CD14-positive monocyte (primary cell): ENCODE measurements around the gene GBA3. TPM values are rescaled to one million over a fixed set of nuclear protein-coding genes. Genes with fewer than 3 reads are reported as not detected.

Source experiments
- DNase-seq, 3 donors: peaks; one replicate each; pipeline ENCODE4 v3.0.0-alpha.2; 2011 to 2022
- H2AFZ ChIP-seq: 2 replicates; pipeline ENCODE4 v1.6.0; 2012; ENCODE audit warnings: mild to moderate bottlenecking, low read depth, low read length, inconsistent platforms; ENCODE audit not compliant: insufficient read depth, poor library complexity, severe bottlenecking
- H3K27ac ChIP-seq, 2 donors: 1 replicate in 1 of 2; 2 replicates in 1 of 2; pipeline ENCODE4 v1.5.1; 2012 to 2013; ENCODE audit warnings: low read length in 2 of 2, control low read depth in 1 of 2, inconsistent platforms in 1 of 2, low read depth in 1 of 2, mild to moderate bottlenecking in 1 of 2
- H3K27me3 ChIP-seq, 2 donors: one replicate each; pipeline versions ENCODE4 v1.6.0 to v1.6.1; 2011 to 2013; ENCODE audit warnings: low read length in 2 of 2; ENCODE audit not compliant: control insufficient read depth in 2 of 2, insufficient read depth in 2 of 2
- H3K36me3 ChIP-seq, 2 donors: replicated peaks in 1 of 2; 1 replicate in 1 of 2; 2 replicates in 1 of 2; pipeline versions ENCODE4 v1.5.1 to v1.6.1; 2012 to 2013; ENCODE audit warnings: low read length in 2 of 2, control low read depth in 1 of 2, inconsistent platforms in 1 of 2, mild to moderate bottlenecking in 1 of 2; ENCODE audit not compliant: insufficient read depth in 2 of 2, control insufficient read depth in 1 of 2
- H3K4me1 ChIP-seq, 2 donors: 1 replicate in 1 of 2; 2 replicates in 1 of 2; pipeline versions ENCODE4 v1.5.1 to v1.6.1; 2012 to 2013; ENCODE audit warnings: low read length in 2 of 2, control low read depth in 1 of 2, inconsistent platforms in 1 of 2, mild to moderate bottlenecking in 1 of 2, moderate library complexity in 1 of 2; ENCODE audit not compliant: insufficient read depth in 2 of 2, control insufficient read depth in 1 of 2
- H3K4me2 ChIP-seq: replicated peaks from 2 replicates; pipeline ENCODE3; 2012; ENCODE audit warnings: low read length, moderate library complexity, mild to moderate bottlenecking; ENCODE audit not compliant: poor library complexity, severe bottlenecking; ENCODE audit errors: extremely low read depth
- H3K4me3 ChIP-seq, 3 experiments: fragments of 200-600 bp in 1 of 3; sonication (generic) in 1 of 3; replicated peaks in 1 of 3; 1 replicate in 2 of 3; 2 replicates in 1 of 3; pipeline ENCODE4 v1.5.1; 2011 to 2013; ENCODE audit warnings: low read length in 3 of 3, mild to moderate bottlenecking in 3 of 3, control low read depth in 2 of 3, low read depth in 2 of 3, inconsistent platforms in 1 of 3, moderate library complexity in 1 of 3
- H3K79me2 ChIP-seq: 2 replicates; pipeline ENCODE4 v1.6.0; 2012; ENCODE audit warnings: mild to moderate bottlenecking, control low read depth, inconsistent platforms, low read length, moderate library complexity; ENCODE audit not compliant: insufficient read depth
- H3K9ac ChIP-seq: 2 replicates; pipeline ENCODE4 v1.6.0; 2017; ENCODE audit warnings: low read length, mild to moderate bottlenecking; ENCODE audit not compliant: insufficient read depth, poor library complexity, severe bottlenecking
- H3K9me3 ChIP-seq, 2 donors: replicated peaks in 1 of 2; 1 replicate in 1 of 2; 2 replicates in 1 of 2; pipeline versions ENCODE4 v1.5.1 to v1.6.1; 2012 to 2013; ENCODE audit warnings: low read length in 2 of 2, control low read depth in 1 of 2; ENCODE audit not compliant: control insufficient read depth in 1 of 2, insufficient read depth in 1 of 2
- H4K20me1 ChIP-seq: 2 replicates; pipeline ENCODE4 v1.6.0; 2012; ENCODE audit warnings: mild to moderate bottlenecking, low read length, control low read depth, moderate library complexity; ENCODE audit not compliant: insufficient read depth
- H3K27ac Mint-ChIP-seq, 7 donors: one replicate each; pipeline ENCODE4 v1.8.0; 2020; ENCODE audit warnings: mild to moderate bottlenecking in 7 of 7, mixed read lengths in 7 of 7, moderate library complexity in 6 of 7, inconsistent platforms in 2 of 7
- H3K27me3 Mint-ChIP-seq, 3 donors: one replicate each; pipeline ENCODE4 v1.8.0; 2021 to 2022; ENCODE audit warnings: low read depth in 3 of 3, mild to moderate bottlenecking in 3 of 3, mixed read lengths in 3 of 3, moderate library complexity in 3 of 3, inconsistent platforms in 1 of 3
- H3K36me3 Mint-ChIP-seq, 2 donors: one replicate each; pipeline ENCODE4 v1.8.0; 2020; ENCODE audit warnings: mixed read lengths in 2 of 2, inconsistent platforms in 1 of 2, mild to moderate bottlenecking in 1 of 2
- H3K4me1 Mint-ChIP-seq: one replicate; pipeline ENCODE4 v1.8.0; 2020; ENCODE audit warnings: mild to moderate bottlenecking, mixed read lengths
- H3K4me3 Mint-ChIP-seq, 2 donors: one replicate each; pipeline ENCODE4 v1.8.0; 2020; ENCODE audit warnings: mild to moderate bottlenecking in 2 of 2, mixed read lengths in 2 of 2, moderate library complexity in 1 of 2
- H3K9me3 Mint-ChIP-seq, 7 donors: one replicate each; pipeline ENCODE4 v1.8.0; 2020 to 2022; ENCODE audit warnings: mixed read lengths in 7 of 7, mild to moderate bottlenecking in 6 of 7, moderate library complexity in 6 of 7, inconsistent platforms in 2 of 7
- CTCF ChIP-seq: fragments of 200-600 bp; IDR thresholded peaks from one replicate; pipeline ENCODE4 v1.8.0; 2022; ENCODE audit warnings: antibody characterized with exemption, mild to moderate bottlenecking
- WGBS: methylation state at CpG from one replicate; pipeline ENCODE4 v1.1.5; 2013; ENCODE audit warnings: missing lambda C conversion rate; ENCODE audit not compliant: insufficient coverage; 5-methylcytosine and 5-hydroxymethylcytosine counted together
- intact Hi-C, 2 donors: fragments of 100-400 bp; cut with micrococcal nuclease; formaldehyde crosslinking; loops; one replicate each; pipeline versions ENCODE4 v1.15.0 to v1.15.1; 2023
- polyA plus RNA-seq, 3 donors: library from polyadenylated mRNA; depleted of rRNA in 1 of 3; unstranded in 2 of 3; stranded (reverse) in 1 of 3; fragments of 300-500 nt in 2 of 3; fragments of >200 nt in 1 of 3; fragmentation: Illumina TruSeq in 2 of 3; gene quantifications; 1 replicate in 2 of 3; 2 replicates in 1 of 3; pipeline ENCODE4 v1.2.3, GENCODE V29; 2012 to 2021

Gene GBA3
- polyA plus RNA-seq, 3 donors: not detected

- H3K4me1 Mint-ChIP-seq: no peaks in the 10 kb centered on the region
- intact Hi-C loops: no loop called here
Measured at GRCh38 chr4:22733816-22734215, 41.1 kb downstream of the GBA3 start.

GRCh38 chr4:22736912-22737311 lies 44.2 kb downstream of the GBA3 start:
- WGBS: no CpG with 5 or more reads among the region's 2 CpGs
- Histone ChIP-seq H2AFZ (no peak overlapping the region), H3K9me3 (no peaks in the 10 kb centered on the region), H3K9ac (no peak overlapping the region), H3K79me2 (no peaks in the 10 kb centered on the region), H4K20me1 (no peaks in the 10 kb centered on the region), H3K27me3 (no peaks in the 10 kb centered on the region), H3K4me1 (no peaks in the 10 kb centered on the region), H3K4me3 (no peak overlapping the region), H3K4me2 (no peak overlapping the region), H3K36me3 (no peaks in the 10 kb centered on the region), H3K27ac (no peak overlapping the region)
- H3K36me3 Mint-ChIP-seq: no peaks in the 10 kb centered on the region
- DNase-seq: no peak
- no peak for TF ChIP-seq CTCF
- H3K4me3 Mint-ChIP-seq: no peak overlapping the region
- no peak overlapping the region for H3K27ac Mint-ChIP-seq
- intact Hi-C loops: no loop called here
- H3K9me3 Mint-ChIP-seq: peaks cover 0 to 4% (median 3%) of the 10 kb centered on the region in 7 donors
- H3K4me1 Mint-ChIP-seq: no peaks in the 10 kb centered on the region
- peaks cover 0 to 3% (median 0%) of the 10 kb centered on the region in 3 donors for H3K27me3 Mint-ChIP-seq

More at GRCh38 chr4:22733816-22734215, 41.1 kb downstream of the GBA3 start:
- Mint-ChIP-seq H3K36me3 (no peaks in the 10 kb centered on the region), H3K4me3 (no peak overlapping the region), H3K9me3 (peaks cover 0 to 6% (median 2%) of the 10 kb centered on the region in 7 donors), H3K27me3 (peaks cover 0 to 3% (median 0%) of the 10 kb centered on the region in 3 donors), H3K27ac (no peak overlapping the region)
- H3K9ac ChIP-seq: no peak overlapping the region
- H3K27ac ChIP-seq: no peak overlapping the region
- no peaks in the 10 kb centered on the region for H3K9me3 ChIP-seq
- no peak overlapping the region for H3K4me3 ChIP-seq
- no peaks in the 10 kb centered on the region for H4K20me1 ChIP-seq
- H2AFZ ChIP-seq: no peak overlapping the region
- no peak for TF ChIP-seq CTCF
- no peak for DNase-seq
- H3K4me2 ChIP-seq: no peak overlapping the region
- no CpG with 5 or more reads among the region's 3 CpGs for WGBS
- H3K4me1 ChIP-seq: no peaks in the 10 kb centered on the region
- H3K27me3 ChIP-seq: no peaks in the 10 kb centered on the region
- H3K36me3 ChIP-seq: no peaks in the 10 kb centered on the region
- no peaks in the 10 kb centered on the region for H3K79me2 ChIP-seq
